Sigmoid colon (tissue), 4 donors: ENCODE results near the gene YWHAB.

Experiments
- EP300 ChIP-seq, 4 donors: sonication (generic); formaldehyde crosslinking; IDR thresholded peaks; one replicate each; pipeline ENCODE4 v1.6.1; 2017; ENCODE audit warnings: antibody characterized with exemption in 4 of 4
- POLR2A ChIP-seq, 2 donors: fragments of 450-650 bp; IDR thresholded peaks; one replicate each; pipeline ENCODE4 v1.6.1; 2016; ENCODE audit warnings: antibody characterized with exemption in 2 of 2, mild to moderate bottlenecking in 2 of 2, moderate library complexity in 2 of 2
- POLR2AphosphoS5 ChIP-seq, 4 donors: sonication (generic); formaldehyde crosslinking; IDR thresholded peaks; one replicate each; pipeline ENCODE4 v1.6.1; 2017; ENCODE audit warnings: antibody characterized with exemption in 4 of 4
- TF ChIP-seq, protein P1 (sequence below), 4 experiments: fragments of 450-650 bp in 3 of 4; fragments of 200-600 bp in 1 of 4; IDR thresholded peaks; one replicate each; pipeline ENCODE4 v1.5.1; 2016 to 2019; ENCODE audit warnings: antibody characterized with exemption in 4 of 4, mild to moderate bottlenecking in 3 of 4, moderate library complexity in 2 of 4

DNA sequence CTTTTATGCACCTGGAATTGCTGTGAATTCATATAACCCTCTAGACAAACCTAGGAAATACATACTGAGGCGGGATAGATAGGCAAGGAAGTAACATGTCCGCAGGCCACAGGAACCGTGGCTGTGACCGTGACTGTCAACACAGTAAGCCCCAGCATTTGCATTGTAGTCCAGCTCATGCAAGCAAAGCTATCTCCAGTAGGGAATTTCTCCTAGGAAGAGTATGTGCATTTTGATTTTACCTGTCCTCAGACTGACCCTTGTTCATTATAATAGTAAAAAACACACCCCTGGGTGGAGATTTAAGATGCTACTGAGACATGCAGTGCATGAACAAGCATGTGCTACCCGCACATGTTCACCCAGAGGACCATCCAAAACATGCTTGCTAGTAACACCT, 44.7 kb upstream of the YWHAB start:
- TF ChIP-seq EP300 (IDR thresholded peaks at IDR 0.05), result no peak
- TF ChIP-seq, protein P1, sequence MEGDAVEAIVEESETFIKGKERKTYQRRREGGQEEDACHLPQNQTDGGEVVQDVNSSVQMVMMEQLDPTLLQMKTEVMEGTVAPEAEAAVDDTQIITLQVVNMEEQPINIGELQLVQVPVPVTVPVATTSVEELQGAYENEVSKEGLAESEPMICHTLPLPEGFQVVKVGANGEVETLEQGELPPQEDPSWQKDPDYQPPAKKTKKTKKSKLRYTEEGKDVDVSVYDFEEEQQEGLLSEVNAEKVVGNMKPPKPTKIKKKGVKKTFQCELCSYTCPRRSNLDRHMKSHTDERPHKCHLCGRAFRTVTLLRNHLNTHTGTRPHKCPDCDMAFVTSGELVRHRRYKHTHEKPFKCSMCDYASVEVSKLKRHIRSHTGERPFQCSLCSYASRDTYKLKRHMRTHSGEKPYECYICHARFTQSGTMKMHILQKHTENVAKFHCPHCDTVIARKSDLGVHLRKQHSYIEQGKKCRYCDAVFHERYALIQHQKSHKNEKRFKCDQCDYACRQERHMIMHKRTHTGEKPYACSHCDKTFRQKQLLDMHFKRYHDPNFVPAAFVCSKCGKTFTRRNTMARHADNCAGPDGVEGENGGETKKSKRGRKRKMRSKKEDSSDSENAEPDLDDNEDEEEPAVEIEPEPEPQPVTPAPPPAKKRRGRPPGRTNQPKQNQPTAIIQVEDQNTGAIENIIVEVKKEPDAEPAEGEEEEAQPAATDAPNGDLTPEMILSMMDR (IDR thresholded peaks at IDR 0.05), result no peak
- no peak for TF ChIP-seq POLR2AphosphoS5 (IDR thresholded peaks at IDR 0.05)
- TF ChIP-seq POLR2A (IDR thresholded peaks at IDR 0.05), result no peak
